Measurements from ENCODE around the gene ADARB1. TPM values are rescaled to one million over a fixed set of nuclear protein-coding genes. Genes with fewer than 3 reads are reported as not detected.

The ADARB1 gene
- total and polyA plus RNA-seq, 2 of the 4 experiments (the other 2 are of a cell fraction) = 39.8 to 47.3 TPM

DNA sequence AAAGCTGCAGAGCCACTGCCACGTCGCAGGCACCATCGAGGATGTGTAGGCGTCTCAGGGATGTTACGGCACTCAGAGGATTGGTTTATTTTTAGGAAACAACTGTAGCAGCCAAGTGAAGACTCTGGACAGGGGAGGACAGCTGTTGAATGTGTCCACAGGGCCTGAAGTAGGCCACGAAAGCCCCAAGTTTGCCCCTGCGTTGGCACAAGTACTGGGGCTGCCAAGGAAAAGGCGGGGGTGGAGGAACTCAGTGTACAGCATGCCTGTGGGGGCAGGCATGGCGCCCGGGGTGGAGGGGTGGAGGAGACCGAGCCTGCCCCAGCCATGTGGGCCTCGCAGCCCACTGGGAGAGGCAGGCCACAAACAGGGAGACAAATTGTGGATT is 89.7 kb downstream of the ADARB1 start:
- Histone ChIP-seq H3K27me3 (ENCODE audit: control insufficient read depth, insufficient read depth, low read length) (no peaks in the 10 kb centered on the region), H3K27ac (ENCODE audit: insufficient read depth, low read length) (no peak overlapping the region)
- intact Hi-C loops (cut with micrococcal nuclease) = no loop called here

More for the DNA sequence above, 89.7 kb downstream of the ADARB1 start:
- H3K9me3 ChIP-seq (ENCODE audit: control insufficient read depth, insufficient read depth, low read length) = no peaks in the 10 kb centered on the region
- H3K4me3 ChIP-seq (ENCODE audit: insufficient read depth, low read depth, low read length) = no peak overlapping the region
- H3K4me1 ChIP-seq (ENCODE audit: control insufficient read depth, insufficient read depth, low read length) = peaks cover 35% of the 10 kb centered on the region
- in situ Hi-C loops (cut with MboI; ENCODE audit: low sequenced_read_pairs) = no loop called here
- H3K9ac ChIP-seq (ENCODE audit: low read depth, low read length) = no peak overlapping the region
- H4K8ac ChIP-seq (ENCODE audit: low read depth in 2 of 2, low read length in 2 of 2) = 0 out of 4 replicates have a peak overlapping the region, but pooled peaks of 1 of the 2 experiments have one; percentile 13
- H2BK20ac ChIP-seq (ENCODE audit: low read depth, low read length) = no peak overlapping the region
- peaks cover 40 to 85% of the 10 kb centered on the region in 2 experiments; a peak in 3 of 4 replicates for H3K79me1 ChIP-seq (ENCODE audit: low read depth in 1 of 2, low read length in 2 of 2)
- no peak for TF ChIP-seq RFX5 (IDR thresholded peaks at IDR 0.05; ENCODE audit: low read depth, low read length)
- no peak for TF ChIP-seq USF2 (IDR thresholded peaks at IDR 0.05; ENCODE audit: low read depth, low read length)
- TF ChIP-seq CHD1 (IDR thresholded peaks at IDR 0.05; ENCODE audit: low read depth, low read length) = no peak
- CTCF ChIA-PET = interaction anchor here (0.9 kb wide), 1 partner anchor 24 kb away, joined by 3 read pairs; no protein-coding TSS in a partner anchor
- H2AFZ ChIP-seq (replicated peaks; ENCODE audit: low read length, poor library complexity) = no peak overlapping the region
- POLR2A ChIA-PET (ENCODE audit: unreplicated experiment) = no interaction called here
- H3K4me2 ChIP-seq (ENCODE audit: low read depth, low read length) = no peak overlapping the region
- peaks cover 38% of the 10 kb centered on the region for H3K36me3 ChIP-seq (ENCODE audit: control insufficient read depth, insufficient read depth, low read length)
- 93% methylated on average over 5 of the region's 12 CpGs; no CpG with 5 or more reads in 1 of the 2 experiments for WGBS, 2 experiments (ENCODE audit: extremely low coverage in 2 of 2, insufficient read length in 1 of 2)
- H3K18ac ChIP-seq (ENCODE audit: low read depth, low read length) = no peak overlapping the region
- no peak overlapping the region for H2AK9ac ChIP-seq (replicated peaks; ENCODE audit: low read depth, low read length, poor library complexity)
- H2BK15ac ChIP-seq (ENCODE audit: low read depth, low read length) = no peak overlapping the region
- H4K5ac ChIP-seq (ENCODE audit: low read depth, low read length) = no peak overlapping the region
- dilution Hi-C loops (cut with HindIII; ENCODE audit: low sequenced_read_pairs, unreplicated experiment) = no loop called here
- H4K20me1 ChIP-seq (ENCODE audit: insufficient read depth, low read length) = peaks cover 70% of the 10 kb centered on the region
- H2BK5ac ChIP-seq (ENCODE audit: low read depth, low read length, poor library complexity, severe bottlenecking) = no peak overlapping the region
- H3K4ac ChIP-seq (ENCODE audit: low read depth, low read length) = no peak overlapping the region
- peak; percentile 46 for DNase-seq
- BruUV-seq (replicated peaks) = no TSS peak
- ATAC-seq (ENCODE audit: low read depth) = peak; percentile 43; the same call in 1 of the 2 replicates
- H4K91ac ChIP-seq (ENCODE audit: insufficient read depth, low read depth, low read length) = no peak overlapping the region
- no peak overlapping the region for H3K23ac ChIP-seq (ENCODE audit: low read depth, low read length)
- H3K56ac ChIP-seq (ENCODE audit: extremely low read depth, insufficient read depth, low read length) = no peak overlapping the region
- no peak overlapping the region for H2AK5ac ChIP-seq (ENCODE audit: low read depth, low read length)
- peaks cover 34% of the 10 kb centered on the region for H3K9me1 ChIP-seq (ENCODE audit: insufficient read depth, low read length)
- H3K14ac ChIP-seq (replicated peaks; ENCODE audit: low read depth, low read length) = no peak overlapping the region
- H2BK120ac ChIP-seq (ENCODE audit: low read depth, low read length) = no peak overlapping the region

Data from IMR-90 (cell line).